ENCODE data around the gene STK10. TPM values are rescaled to one million over a fixed set of nuclear protein-coding genes. Genes with fewer than 3 reads are reported as not detected.

Gene STK10
- total and polyA plus RNA-seq, 2 of the 8 experiments (the other 6 are each of a cell fraction or from before 2014, with no cell fraction given), result 10.5 to 21.4 TPM

GRCh38 chr5:172177176-172177575 is 10.8 kb downstream of the STK10 start:
- Histone ChIP-seq H2BK15ac (ENCODE audit: low read length) (no peak overlapping the region), H3K23me2 (ENCODE audit: low read depth, low read length) (0 out of 2 replicates have a peak, but pooled peaks cover 3% of the 10 kb centered on the region), H4K20me1 (replicated peaks in 1 of 2; ENCODE audit: control insufficient read depth in 1 of 2, insufficient read depth in 2 of 2, low read length in 2 of 2) (peaks cover 0 to 2% of the 10 kb centered on the region in 2 experiments), H2AFZ (ENCODE audit: low read length) (no peak overlapping the region), H3K4me3 (ENCODE audit: extremely low read depth in 1 of 4, insufficient read depth in 2 of 4, low read depth in 3 of 4, low read length in 4 of 4) (no peak overlapping the region), H3K4ac (replicated peaks; ENCODE audit: insufficient read length, low read depth, low read length) (no peak overlapping the region), H2BK120ac (replicated peaks; ENCODE audit: low read depth, low read length) (no peak overlapping the region), H3K4me2 (ENCODE audit: insufficient read depth in 1 of 2, low read depth in 2 of 2, low read length in 2 of 2) (no peak overlapping the region), H3K4me1 (replicated peaks in 1 of 4; ENCODE audit: control insufficient read depth in 3 of 4, insufficient read depth in 4 of 4, low read length in 3 of 4) (peaks cover 0 to 22% (median 7%) of the 10 kb centered on the region in 4 experiments; a peak in 4 of 7 replicates), H2AK5ac (ENCODE audit: low read depth, low read length) (no peak overlapping the region; the same call in 1 of the 2 replicates), H3K56ac (replicated peaks; ENCODE audit: insufficient read length, low read depth, low read length) (no peak overlapping the region), H2BK20ac (ENCODE audit: low read length) (no peak overlapping the region), H3K79me2 (ENCODE audit: control insufficient read depth in 1 of 2, insufficient read depth in 2 of 2, low read length in 2 of 2) (peaks cover 0 to 3% of the 10 kb centered on the region in 2 experiments; a peak in 1 of 4 replicates), H3K79me1 (ENCODE audit: low read depth, low read length) (peaks cover 3% of the 10 kb centered on the region; the same call in 1 of the 2 replicates), H3K27me3 (replicated peaks in 1 of 4; ENCODE audit: control insufficient read depth in 3 of 4, extremely low read depth in 1 of 4, insufficient read depth in 3 of 4, low read length in 3 of 4) (no peaks in the 10 kb centered on the region), H2BK5ac (ENCODE audit: low read depth, low read length) (no peak overlapping the region), H2BK12ac (ENCODE audit: low read depth, low read length) (no peak overlapping the region; the same call in 1 of the 2 replicates), H3K18ac (ENCODE audit: extremely low read depth, low read length) (no peak overlapping the region), H3K27ac (ENCODE audit: low read depth, low read length) (no peak overlapping the region), H3K14ac (ENCODE audit: insufficient read length) (no peak overlapping the region), H3K9me3 (ENCODE audit: insufficient read depth in 2 of 2, low read depth in 1 of 2, low read length in 1 of 2) (no peaks in the 10 kb centered on the region), H3K36me3 (ENCODE audit: control insufficient read depth in 2 of 4, insufficient read depth in 4 of 4, low read length in 3 of 4) (no peaks in the 10 kb centered on the region), H3K9ac (replicated peaks in 1 of 4; ENCODE audit: extremely low read depth in 1 of 4, low read depth in 3 of 4, low read length in 3 of 4) (no peak overlapping the region), H4K91ac (replicated peaks; ENCODE audit: insufficient read length, low read length) (no peak overlapping the region), H4K5ac (ENCODE audit: insufficient read length, low read depth, low read length) (no peak overlapping the region), H3K23ac (ENCODE audit: insufficient read length) (no peak overlapping the region), H4K8ac (ENCODE audit: extremely low read depth, insufficient read depth, low read length) (no peak overlapping the region)
- DNase-seq (ENCODE audit: low read depth in 1 of 2, low spot score in 2 of 2) (no peak), FAIRE-seq (no peak)
- CTCF ChIA-PET (ENCODE audit: partially characterized antibody), result interaction anchor here (0.7 to 1.8 kb wide), 4 partner anchors 10 to 71 kb away, joined by 3 to 8 read pairs (median 4); partner anchors contain the start of gene STK10
- 95% methylated on average over 7 of the region's 7 CpGs; no CpG with 5 or more reads in 1 of the 2 experiments for WGBS, 2 experiments (ENCODE audit: extremely low coverage in 1 of 2, insufficient coverage in 1 of 2, insufficient read length in 1 of 2, insufficient replicate concordance in 2 of 2, low coverage in 1 of 2, low lambda C conversion rate in 2 of 2, missing lambda C conversion rate in 1 of 2)
- POLR2A ChIA-PET (ENCODE audit: partially characterized antibody), result interaction anchor here (4.1 kb wide), 1 partner anchor 10 kb away, joined by 27 read pairs; the partner anchor contains the start of gene STK10
- TF ChIP-seq GTF2F1 (IDR thresholded peaks at IDR 0.05; ENCODE audit: borderline replicate concordance, low read depth, low read length) (no peak), POU5F1 (IDR thresholded peaks at IDR 0.05; ENCODE audit: low read depth, low read length) (no peak), SIN3A (conservative IDR thresholded peaks at IDR 0.05 in 1 of 2, IDR thresholded peaks at IDR 0.05 in 1 of 2; ENCODE audit: low read depth in 1 of 2, low read length in 2 of 2) (no peak), EZH2 (IDR thresholded peaks at IDR 0.05; ENCODE audit: low read depth, low read length, severe bottlenecking) (no peak), ATF3 (IDR thresholded peaks at IDR 0.05; ENCODE audit: insufficient read depth, low read depth, low read length) (no peak), ASH2L (IDR thresholded peaks at IDR 0.05; ENCODE audit: low read length) (no peak)

All from H1 (cell line).